Psoas muscle (tissue), 8 donors: Measurements from ENCODE around the gene FAF1. TPM values are rescaled to one million over a fixed set of nuclear protein-coding genes. Genes with fewer than 3 reads are reported as not detected.

Source experiments
- ATAC-seq, 4 donors: fragments of 200-7000 bp; cut with Tn5 transposase; one replicate each; pipeline ENCODE4 v1.9.1; 2020; ENCODE audit warnings: moderate library complexity in 3 of 4, mild to moderate bottlenecking in 2 of 4
- DNase-seq, 2 donors: peaks; one replicate each; pipeline ENCODE4 v3.0.0-alpha.2; 2020
- H3K27ac ChIP-seq: fragments of 200-600 bp; one replicate; pipeline ENCODE4 v1.8.0; 2022
- H3K27me3 ChIP-seq, 3 donors: fragments of 200-600 bp in 1 of 3; one replicate each; pipeline versions ENCODE4 v1.6.1 to v1.8.0; 2013 to 2022; ENCODE audit warnings: low read length in 2 of 3, mild to moderate bottlenecking in 2 of 3, moderate library complexity in 1 of 3; ENCODE audit not compliant: insufficient read depth in 3 of 3
- H3K36me3 ChIP-seq, 2 donors: fragments of 200-600 bp in 1 of 2; one replicate each; pipeline versions ENCODE4 v1.6.1 to v1.8.0; 2013 to 2022; ENCODE audit warnings: low read depth in 1 of 2, mild to moderate bottlenecking in 1 of 2, moderate library complexity in 1 of 2; ENCODE audit not compliant: insufficient read depth in 1 of 2
- H3K4me1 ChIP-seq: fragments of 200-600 bp; one replicate; pipeline ENCODE4 v1.8.0; 2022
- H3K4me3 ChIP-seq: fragments of 200-600 bp; one replicate; pipeline ENCODE4 v1.8.0; 2022; ENCODE audit warnings: mild to moderate bottlenecking
- H3K9me3 ChIP-seq: fragments of 200-600 bp; one replicate; pipeline ENCODE4 v1.8.0; 2022
- CTCF ChIP-seq: fragments of 200-600 bp; IDR thresholded peaks from one replicate; pipeline ENCODE4 v1.8.0; 2022; ENCODE audit warnings: antibody characterized with exemption
- WGBS, 3 donors: extraction: QIAGEN DNeasy Blood & Tissue Kit; methylation state at CpG; one replicate each; pipeline versions ENCODE4 v1.1.6 to v1.1.7; 2013; 5-methylcytosine and 5-hydroxymethylcytosine counted together
- intact Hi-C, 2 donors: fragments of 100-400 bp; cut with DNase I; formaldehyde crosslinking; loops; one replicate each; pipeline versions ENCODE4 v1.11.0 to v1.14.2; 2022
- polyA plus RNA-seq, 3 donors: library from polyadenylated mRNA; stranded (reverse); fragments of 200-250 nt; gene quantifications; one replicate each; pipeline ENCODE4 v1.2.3, GENCODE V29; 2013
- total RNA-seq, 4 donors: library from RNA; stranded (reverse); fragmentation: NEBNext Ultra II Directional in 2 of 4; extraction: Animal tissue kit (Norgen Biotek cat#: 25700) in 2 of 4; gene quantifications; one replicate each; pipeline versions ENCODE4 v1.2.1 to v1.2.4, GENCODE V29; 2021 to 2023
- donor health status: healthy with polysubstance abuse.
- donor health status: DM: no; HTN: no; CAD: no; lungs with moderate emphysema.
- donor health status: Bipolar disorder and iron deficiency.
- donor health status: healthy.
- donor health status: DM: yes; HTN: yes; CAD: no.
- donor health status: DM: no; HTN: no; CAD: no.
- donor health status: DM: no; HTN: no; CAD: no.
- donor health status: DM: yes; HTN: yes; CAD: no.

FAF1 gene
- total and polyA plus RNA-seq, 7 donors, result 67.8 to 128 (median 108) TPM

- Histone ChIP-seq H3K9me3 (peaks cover 5% of the 10 kb centered on the region), H3K4me3 (no peak overlapping the region), H3K36me3 (peaks cover 0 to 2% of the 10 kb centered on the region in 2 donors), H3K27me3 (no peaks in the 10 kb centered on the region), H3K4me1 (no peaks in the 10 kb centered on the region), H3K27ac (no peak overlapping the region)
- TF ChIP-seq CTCF, result no peak
- ATAC-seq (no peak), DNase-seq (no peak)
- WGBS, 3 donors, result 97 to 100% (median 100%) methylated on average over 1 of the region's 1 CpG
- intact Hi-C loops, result no loop called here
Observed at GRCh38 chr1:50497007-50497406, 463.1 kb downstream of the FAF1 start.

- no peak for ATAC-seq
- H3K27me3 ChIP-seq, result no peaks in the 10 kb centered on the region
- peaks cover 5% of the 10 kb centered on the region for H3K9me3 ChIP-seq
- intact Hi-C loops, result no loop called here
- 97 to 98% (median 98%) methylated on average over 2 of the region's 2 CpGs for WGBS, 3 donors
- H3K27ac ChIP-seq, result no peak overlapping the region
- no peak for DNase-seq
- TF ChIP-seq CTCF, result no peak
- peaks cover 5 to 27% of the 10 kb centered on the region in 2 donors for H3K36me3 ChIP-seq
- no peak overlapping the region for H3K4me3 ChIP-seq
- no peaks in the 10 kb centered on the region for H3K4me1 ChIP-seq
Observed at GRCh38 chr1:50493710-50494109, 466.4 kb downstream of the FAF1 start.

- intact Hi-C loops, result no loop called here
- peaks cover 5 to 35% of the 10 kb centered on the region in 2 donors for H3K36me3 ChIP-seq
- no peak for ATAC-seq
- no peaks in the 10 kb centered on the region for H3K4me1 ChIP-seq
- H3K9me3 ChIP-seq, result no peaks in the 10 kb centered on the region
- no peaks in the 10 kb centered on the region for H3K27me3 ChIP-seq
- TF ChIP-seq CTCF, result no peak
- no peak overlapping the region for H3K4me3 ChIP-seq
- WGBS, 3 donors, result 85 to 100% (median 90%) methylated on average over 1 of the region's 1 CpG
- DNase-seq, result no peak
- H3K27ac ChIP-seq, result no peak overlapping the region
Observed at GRCh38 chr1:50492142-50492541, 467.9 kb downstream of the FAF1 start.

GRCh38 chr1:50491142-50491541, 468.9 kb downstream of the FAF1 start:
- intact Hi-C loops, result no loop called here
- H3K4me3 ChIP-seq, result no peak overlapping the region
- no peak for TF ChIP-seq CTCF
- no peak overlapping the region for H3K27ac ChIP-seq
- ATAC-seq (no peak), DNase-seq (no peak)
- no peaks in the 10 kb centered on the region for H3K4me1 ChIP-seq
- peaks cover 5 to 36% of the 10 kb centered on the region in 2 donors for H3K36me3 ChIP-seq
- H3K9me3 ChIP-seq, result no peaks in the 10 kb centered on the region
- no peaks in the 10 kb centered on the region for H3K27me3 ChIP-seq

- Histone ChIP-seq H3K4me3 (no peak overlapping the region), H3K36me3 (peaks cover 8 to 36% of the 10 kb centered on the region in 2 donors), H3K9me3 (no peaks in the 10 kb centered on the region), H3K27me3 (no peaks in the 10 kb centered on the region), H3K4me1 (no peaks in the 10 kb centered on the region), H3K27ac (no peak overlapping the region)
- ATAC-seq, result no peak
- intact Hi-C loops, result no loop called here
- no peak for DNase-seq
- no peak for TF ChIP-seq CTCF
- 90 to 94% (median 92%) methylated on average over 2 of the region's 2 CpGs for WGBS, 3 donors
Observed at GRCh38 chr1:50490640-50491039, 469.4 kb downstream of the FAF1 start.
